ENCODE measurements around the gene MAD2L1. TPM values are rescaled to one million over a fixed set of nuclear protein-coding genes. Genes with fewer than 3 reads are reported as not detected.

Gene MAD2L1
- total and polyA plus RNA-seq, 2 experiments from 2014 or later, result 80.2 to 139 TPM

GRCh38 chr4:120026853-120027252 lies 39.8 kb downstream of the MAD2L1 start (continued):
- TF ChIP-seq ZNF462 (CRISPR knock-in tag; IDR thresholded peaks at IDR 0.05) (no peak), NANOG (IDR thresholded peaks at IDR 0.05; ENCODE audit: borderline replicate concordance) (no peak), STAT1 (IDR thresholded peaks at IDR 0.05; ENCODE audit: unreplicated experiment) (no peak), EZH2phosphoT487 (IDR thresholded peaks at IDR 0.05; ENCODE audit: unreplicated experiment) (no peak), CTCF (conservative IDR thresholded peaks at IDR 0.05; ENCODE audit: low read depth in 2 of 2) (no peak), ZNF331 (CRISPR knock-in tag; IDR thresholded peaks at IDR 0.05; ENCODE audit: low read depth) (no peak), EZH2 (IDR thresholded peaks at IDR 0.05; ENCODE audit: low read depth, unreplicated experiment) (no peak), POLR2AphosphoS5 (IDR thresholded peaks at IDR 0.05; ENCODE audit: low read depth) (no peak), REST (IDR thresholded peaks at IDR 0.05; ENCODE audit: unreplicated experiment) (no peak)

All from GM23338 (cell line).